HG02852 (cell line): ENCODE data around the gene CALML3.
"Not testable (repeated sequence)": the region's sequence is repeated elsewhere in the genome, so short reads cannot be mapped to it uniquely, and the experiment has no call there.

Source experiments
- ATAC-seq: cut with Tn5 transposase; IDR thresholded peaks from one replicate; pipeline ENCODE4 v1.9.1; 2021; ENCODE audit warnings: mild to moderate bottlenecking, moderate library complexity; ENCODE audit not compliant: unreplicated experiment

Gene CALML3

DNA sequence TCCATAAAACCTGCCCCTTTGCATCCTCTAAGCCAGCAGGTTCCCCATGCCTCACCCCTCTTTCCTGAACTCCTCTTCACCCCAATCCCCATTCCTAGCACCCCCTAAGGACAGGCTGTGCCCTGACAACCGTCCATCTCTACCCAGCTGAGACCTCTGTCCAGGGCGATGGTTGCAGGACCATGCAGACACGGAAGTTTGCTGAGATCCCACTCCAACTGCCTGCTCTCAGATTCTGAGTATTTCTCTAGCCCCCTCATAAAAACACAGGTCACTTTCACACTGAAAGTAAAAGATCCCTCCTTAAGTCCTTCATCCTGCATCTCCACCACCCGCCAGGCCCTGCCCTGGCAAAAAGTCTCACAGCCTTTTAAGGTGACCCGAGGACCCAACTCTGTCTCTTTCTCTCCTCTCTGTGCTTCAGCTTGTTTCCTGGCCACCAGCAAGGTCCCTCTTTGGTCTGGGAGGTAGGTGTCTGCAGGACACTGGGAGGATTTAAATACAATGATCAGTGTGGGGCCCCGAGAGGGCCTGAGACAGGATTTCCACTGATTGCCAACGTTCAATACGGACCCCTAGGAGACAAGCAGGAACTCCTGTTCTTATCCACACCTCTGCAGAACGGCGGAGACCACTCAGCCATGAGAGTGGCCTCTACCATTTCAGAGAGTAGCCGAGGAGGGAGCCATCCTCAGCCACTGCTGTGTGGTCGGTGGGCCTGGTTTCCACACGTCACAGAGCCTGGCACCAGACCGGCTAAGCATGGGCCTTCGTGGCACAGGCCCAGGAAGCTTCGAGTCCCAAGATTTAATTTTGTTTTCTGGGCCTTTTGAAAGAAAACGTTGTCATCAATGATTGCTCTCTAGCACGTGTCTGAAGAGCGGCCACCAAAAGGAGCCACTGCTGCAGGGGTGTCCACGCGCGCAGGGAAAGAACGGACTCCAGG, 27.9 kb downstream of the CALML3 start:
- no peak for ATAC-seq

DNA sequence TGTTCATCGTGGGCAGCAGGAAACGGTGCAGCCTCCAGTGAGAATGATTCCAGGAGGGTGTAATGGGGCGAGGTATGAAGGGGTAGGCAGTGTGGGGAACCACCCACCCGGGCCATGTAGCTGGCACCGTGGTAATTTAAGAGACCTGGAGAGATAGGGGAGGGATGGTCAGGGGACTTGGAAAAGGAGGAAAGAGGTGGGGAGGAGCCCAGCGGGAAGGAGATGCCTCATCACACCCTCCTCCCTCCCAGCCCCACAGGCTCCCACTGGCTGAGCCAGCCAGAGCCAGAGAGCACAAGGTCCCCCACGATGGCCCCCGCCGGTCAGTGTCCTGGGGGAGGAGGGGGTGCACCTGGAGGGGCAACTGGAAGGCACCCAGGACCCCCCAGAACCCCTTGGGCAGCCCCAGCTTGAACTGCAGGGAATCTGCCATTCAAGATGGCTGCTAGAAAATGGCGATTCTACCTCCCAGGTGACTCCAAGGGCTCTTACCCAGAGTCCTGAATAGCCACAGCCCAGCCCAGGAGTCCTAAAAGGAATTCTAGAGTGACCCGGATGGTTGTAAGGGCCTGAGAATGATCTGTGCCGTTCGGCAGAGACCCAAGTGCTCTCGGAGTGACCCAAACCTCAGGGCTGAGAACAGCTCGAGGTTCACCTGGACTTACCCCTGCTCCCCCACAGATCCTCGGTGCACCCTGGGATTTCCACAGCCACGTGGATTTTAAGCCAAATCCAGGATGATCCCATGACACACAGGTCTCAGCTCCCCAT, 28.8 kb downstream of the CALML3 start:
- no peak for ATAC-seq

DNA sequence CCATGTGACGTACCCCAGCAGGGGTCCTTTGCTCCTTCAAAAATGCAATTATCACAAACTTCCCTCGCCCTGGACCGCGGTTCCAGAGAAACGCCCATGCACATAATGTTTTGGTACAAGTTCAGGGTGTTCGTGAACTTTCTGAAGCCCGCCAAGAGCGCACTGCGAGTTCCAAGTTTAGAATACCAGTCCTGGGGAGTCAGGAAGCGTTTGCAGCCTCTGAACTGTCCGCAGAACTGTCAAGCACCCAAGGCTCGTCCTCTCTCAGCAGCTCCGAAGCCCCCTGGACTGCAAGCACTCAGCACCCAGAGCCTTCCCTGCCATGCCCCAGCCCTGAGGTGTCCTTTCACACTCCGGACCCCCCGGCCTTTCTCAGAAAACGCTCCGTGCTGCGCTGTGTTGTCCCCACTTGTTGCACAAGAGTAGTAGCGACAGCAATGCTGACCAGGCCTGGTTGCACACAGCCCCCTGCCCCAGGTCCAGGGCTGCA, 30.3 kb downstream of the CALML3 start:
- ATAC-seq, result no peak

DNA sequence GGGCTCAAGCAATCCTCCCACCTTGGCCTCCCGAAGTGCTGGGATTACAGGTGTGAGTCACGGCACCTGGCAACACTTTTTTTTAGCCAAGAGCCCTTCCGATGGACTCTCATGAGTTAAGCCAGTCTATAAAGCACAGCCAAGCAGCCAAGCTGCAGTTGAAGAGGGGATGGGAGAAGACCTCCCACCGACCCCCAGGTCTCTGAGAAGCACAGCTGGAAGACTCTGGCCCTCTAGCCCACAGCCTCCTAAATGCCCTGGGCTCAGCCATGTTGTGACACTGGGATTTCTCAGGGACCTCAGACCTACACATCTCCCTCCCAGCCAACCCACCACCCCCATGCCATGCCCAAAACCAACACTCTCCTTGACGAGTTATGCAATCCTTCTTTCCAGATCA, 31.1 kb downstream of the CALML3 start:
- no peak for ATAC-seq

DNA sequence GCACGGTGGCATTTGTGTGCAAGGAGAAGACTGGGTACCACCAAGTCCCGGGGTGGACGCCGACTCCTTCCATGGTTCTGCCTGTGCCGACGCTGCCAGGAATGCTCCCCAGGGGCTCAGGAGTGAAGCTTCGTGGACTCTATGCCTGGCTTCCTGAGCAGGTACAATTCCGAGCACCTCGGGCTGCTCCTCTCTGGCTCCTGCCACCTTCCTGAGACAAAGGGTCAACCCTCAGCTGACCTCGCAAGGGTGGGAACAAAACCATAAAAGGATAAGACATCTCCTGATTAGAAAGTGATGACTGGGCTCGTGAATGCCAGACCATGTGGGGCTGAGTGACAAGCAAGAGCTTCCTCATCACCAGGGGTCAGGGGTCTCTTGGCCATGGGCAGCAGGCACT, 31.8 kb downstream of the CALML3 start:
- no peak for ATAC-seq

DNA sequence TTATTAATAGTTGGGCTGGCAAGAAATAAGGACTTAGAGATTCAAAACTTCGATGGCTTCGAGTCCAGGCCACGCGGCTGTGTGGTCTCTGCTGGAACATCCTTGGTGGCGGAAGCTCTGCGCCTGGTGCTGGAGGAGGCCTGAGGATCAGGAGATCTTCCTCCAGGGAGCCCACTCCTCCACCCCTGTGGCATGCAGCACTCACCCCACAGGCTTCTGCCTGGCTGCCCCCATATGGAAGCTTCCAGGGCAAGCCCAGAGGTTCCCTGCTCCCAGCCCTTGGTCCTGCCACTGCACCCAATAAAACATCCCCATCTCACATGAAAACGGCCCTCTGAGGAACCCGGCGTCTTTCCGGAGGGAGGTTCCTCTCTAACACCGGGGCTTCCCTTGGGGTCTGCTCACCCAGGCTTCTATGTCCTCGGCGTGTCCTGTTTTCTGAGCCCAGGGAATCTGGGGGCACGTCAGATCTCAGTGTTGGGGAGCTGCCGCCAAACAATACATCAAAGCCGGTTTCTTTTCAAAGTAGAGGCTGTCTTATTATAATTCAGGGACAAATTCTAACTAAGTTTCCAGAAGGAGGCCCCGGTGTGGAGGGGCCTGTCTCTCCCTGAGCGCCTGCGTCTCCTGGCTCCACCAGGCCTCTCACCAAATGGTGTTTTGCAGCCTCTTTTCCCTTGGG, 32.4 kb downstream of the CALML3 start:
- ATAC-seq, result no peak

DNA sequence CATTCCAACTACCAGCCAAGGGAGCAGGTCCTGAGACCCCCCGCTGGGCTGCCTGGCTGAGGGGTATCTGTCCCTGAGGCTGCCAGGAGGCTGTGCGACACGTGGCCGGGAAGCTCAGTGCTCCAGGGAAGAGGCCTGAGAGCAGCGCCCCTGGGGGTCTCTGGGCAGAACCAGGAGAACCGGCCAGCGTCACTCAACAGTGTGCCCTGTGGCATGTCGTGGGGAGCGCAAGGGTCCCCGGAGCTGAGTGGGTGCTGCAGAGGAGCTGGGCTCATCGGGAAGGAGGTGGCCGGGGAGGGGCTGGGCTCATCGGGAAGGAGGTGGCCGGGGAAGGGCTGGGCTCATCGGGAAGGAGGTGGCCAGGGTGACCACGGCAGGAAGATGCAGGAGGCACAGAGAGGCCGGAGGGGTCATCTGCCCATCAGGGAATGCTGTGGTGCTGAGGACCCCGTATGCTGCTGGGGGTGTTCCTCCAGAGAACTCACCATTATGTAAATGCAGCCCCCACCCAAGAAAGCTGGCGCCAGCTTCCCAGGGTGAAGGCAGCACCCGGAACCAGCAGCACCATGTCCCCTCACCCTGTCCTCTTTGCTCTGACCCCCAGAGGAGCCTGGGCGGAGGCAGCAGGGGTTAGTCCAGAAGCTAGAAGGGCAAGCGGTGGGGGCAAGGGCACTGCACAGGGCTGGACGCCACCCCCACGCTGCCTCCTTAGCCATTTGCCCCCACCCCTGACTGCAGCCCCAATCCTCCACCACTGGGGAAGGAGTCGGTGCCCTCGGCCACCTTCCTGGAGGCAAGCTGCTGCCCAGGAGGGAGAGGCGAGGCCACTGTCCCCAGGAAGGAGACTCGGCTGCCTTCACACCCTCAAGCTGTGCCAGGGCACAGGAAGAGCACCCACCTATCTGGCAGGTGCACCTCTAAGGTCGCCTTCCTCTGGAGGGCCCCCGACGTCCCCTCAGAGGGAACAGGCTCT, 33.3 kb downstream of the CALML3 start:
- ATAC-seq, result no peak

DNA sequence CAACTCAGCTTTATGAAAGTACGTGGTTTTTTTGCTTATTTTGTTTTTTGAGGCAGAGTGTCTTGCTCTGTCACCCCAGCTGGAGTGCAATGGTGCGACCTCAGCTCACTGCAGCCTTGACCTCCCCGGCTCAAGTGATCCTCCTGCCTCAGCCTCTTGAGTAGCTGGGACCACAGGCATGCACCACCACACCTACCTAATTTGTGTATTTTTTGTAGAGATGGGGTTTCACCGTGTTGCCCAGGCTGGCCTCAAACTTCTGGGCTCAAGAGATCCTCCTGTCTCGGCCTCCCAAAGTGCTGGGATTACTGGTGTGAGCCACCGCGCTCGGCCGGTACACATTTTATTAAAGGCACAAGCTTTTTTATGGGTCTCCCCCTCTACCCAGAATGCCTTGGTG, 34.3 kb downstream of the CALML3 start:
- not testable (repeated sequence) for ATAC-seq

DNA sequence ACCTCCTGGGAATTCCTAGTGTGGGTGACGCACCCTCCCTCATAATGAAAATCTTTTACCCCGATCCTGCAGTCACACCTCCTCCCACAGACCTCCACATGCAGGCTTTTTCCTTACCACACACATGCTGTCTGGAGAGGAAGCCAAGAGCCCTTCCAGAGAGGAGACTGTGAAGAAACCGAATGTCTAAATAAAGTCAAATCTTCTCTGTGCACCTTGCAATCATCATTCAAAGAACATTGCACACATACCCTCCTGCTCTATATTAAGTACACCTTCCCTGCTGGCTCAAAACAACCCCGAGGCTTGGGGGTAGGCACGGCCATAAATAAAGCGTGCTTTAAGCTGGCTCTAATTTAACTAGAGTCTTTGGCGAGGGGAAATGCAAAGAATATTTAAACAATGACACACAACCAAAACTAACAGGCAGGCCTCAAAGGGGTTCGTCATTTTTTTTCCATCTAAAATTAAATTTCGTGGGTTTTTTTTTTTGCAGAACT, 34.9 kb downstream of the CALML3 start:
- ATAC-seq, result no peak

DNA sequence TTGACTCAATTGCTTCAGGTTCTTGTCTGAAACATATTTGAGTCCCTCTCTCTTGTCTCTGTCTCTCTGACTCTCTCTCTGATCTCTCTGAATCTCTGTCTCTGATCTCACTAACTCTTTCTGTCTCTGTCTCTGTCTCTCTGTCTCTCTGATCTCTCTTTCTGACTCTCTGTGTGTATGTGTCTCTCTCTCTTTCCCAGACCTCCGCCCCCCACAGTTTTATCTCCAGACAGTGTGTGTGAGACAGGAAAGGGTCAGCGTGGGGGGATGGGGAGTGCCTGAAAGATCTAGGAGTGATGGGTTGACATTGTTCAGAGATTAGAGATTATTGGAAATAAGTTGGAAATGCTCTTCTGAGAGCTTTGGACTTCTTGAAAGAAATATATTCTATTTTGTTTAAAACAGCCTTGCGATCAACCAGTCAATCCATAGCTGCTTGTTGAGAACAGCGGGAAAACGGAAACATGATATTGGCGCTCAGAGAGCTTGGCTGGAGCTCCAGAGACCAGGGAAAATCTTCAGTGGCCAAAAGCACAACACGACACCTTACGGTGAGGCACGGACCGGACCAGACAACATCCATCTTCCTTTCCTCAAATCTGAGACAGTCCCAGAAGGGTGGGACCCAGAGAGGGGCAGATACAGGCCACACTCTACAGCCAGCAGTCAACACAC, 35.5 kb downstream of the CALML3 start:
- no peak for ATAC-seq

DNA sequence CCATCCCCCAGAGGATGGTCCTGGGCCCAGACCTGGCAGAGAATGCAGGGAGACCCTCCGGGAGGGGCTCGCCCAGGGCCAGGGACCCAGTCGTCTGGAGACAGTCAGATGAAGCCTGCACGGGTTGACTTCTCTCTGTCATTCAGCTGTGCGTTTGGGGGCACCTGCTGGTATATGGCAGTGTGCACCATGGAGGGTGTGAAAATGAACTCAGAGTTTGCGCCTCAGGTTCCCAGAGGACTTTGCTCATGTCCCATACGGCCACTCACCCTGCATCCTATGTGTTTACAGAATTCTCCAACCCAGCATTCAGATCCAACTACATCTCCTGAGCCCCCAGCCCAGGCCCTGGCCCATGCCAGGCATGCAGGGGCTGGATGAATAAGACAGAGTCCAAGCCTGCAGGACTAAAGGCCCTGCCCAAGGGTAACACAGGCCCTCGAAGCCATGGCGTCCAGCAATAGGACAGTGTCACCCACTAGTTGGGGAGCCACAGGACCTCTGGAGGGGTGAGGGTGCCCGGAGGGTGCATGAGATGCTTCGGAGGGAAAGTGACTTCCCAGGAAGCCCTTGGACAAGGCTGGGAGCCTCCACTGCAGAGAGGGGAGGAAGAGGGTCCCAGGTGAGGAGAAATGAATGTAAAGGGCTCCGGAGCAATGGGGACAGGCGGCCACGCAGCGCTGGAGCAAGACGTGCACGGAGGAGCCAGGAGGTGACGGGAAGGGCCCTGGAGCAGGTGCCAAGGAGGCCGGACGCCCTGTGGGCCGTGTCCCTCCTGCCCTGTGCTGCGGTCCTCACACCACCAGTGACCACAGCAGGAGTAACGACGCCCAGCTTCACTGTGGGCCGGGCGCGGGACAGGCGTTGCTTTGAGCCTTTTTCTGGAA, 36.3 kb downstream of the CALML3 start:
- no peak for ATAC-seq

DNA sequence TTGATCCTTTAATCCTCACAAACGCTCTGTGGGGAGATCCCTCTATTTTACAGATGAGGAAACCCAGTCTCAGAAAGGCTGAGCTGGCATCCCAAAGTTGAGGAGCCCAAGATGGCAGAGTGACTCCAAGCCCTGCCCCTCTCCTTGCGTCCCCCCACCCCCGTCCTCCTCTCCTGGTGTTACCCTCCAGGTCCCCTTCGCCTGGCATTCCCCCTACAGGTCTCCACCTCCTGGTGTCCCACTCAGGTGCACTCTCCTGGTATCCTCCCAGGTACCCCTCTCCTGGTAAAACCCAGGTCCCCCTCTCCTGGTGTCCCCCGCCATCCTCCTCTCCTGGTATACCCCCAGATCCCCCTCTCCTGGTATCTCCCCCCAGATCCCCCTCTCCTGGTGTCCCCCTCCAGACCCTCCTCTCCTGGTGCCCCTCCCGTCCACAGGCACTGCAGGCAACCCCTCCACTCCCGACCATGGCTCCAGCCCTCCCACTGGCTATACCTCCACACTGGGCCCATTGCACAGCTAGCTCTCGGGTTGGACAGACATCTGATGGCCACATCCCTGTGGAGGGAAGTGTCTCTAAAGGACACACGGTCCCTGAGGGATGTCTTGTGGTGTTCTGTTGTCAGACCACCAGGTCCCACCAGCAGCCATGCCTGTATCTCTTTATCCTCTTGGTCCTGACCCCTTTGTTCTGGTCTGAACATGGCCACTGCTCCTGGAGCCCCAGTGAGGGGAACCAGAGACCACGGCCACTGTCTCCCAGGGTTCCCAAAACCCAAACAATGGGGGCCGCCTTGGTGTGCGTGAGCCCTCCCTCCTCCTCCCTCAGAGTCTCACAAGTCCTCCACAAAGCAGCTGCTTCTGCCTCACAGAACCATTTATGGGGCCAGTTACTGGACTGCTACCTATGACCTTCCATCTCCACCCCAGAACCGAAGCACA, 37.2 kb downstream of the CALML3 start:
- no peak for ATAC-seq

DNA sequence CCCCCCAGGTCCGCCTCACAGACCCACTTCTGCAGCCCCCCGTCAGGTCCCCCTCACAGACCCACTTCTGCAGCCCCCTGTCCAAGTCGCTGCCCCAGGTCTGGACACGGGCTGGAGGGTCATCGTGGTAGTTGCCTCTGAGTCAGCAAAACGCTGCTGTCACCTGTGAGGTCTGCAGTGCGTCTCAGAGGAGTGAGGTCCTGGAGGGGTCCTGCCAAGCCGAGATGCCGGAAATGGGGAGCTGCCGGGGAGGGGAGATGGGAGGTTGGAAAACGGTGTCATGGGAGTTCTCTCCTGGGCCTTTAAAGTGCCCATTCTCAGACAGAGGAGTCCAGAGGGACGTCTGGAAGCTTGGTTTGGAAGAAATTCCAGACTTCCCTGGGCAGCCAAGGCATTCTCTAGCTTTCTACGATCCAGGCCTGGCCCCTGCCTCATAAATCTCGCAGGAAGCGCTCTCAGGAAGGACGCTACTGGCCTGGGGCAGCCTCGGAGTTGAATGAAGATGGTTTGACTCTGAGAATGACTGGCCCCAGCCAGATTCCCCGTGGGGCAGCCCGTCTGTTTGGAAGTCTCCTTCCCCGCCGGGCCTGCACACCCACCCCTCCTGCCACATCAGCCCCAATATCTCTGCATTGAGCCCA, 38.7 kb downstream of the CALML3 start:
- no peak for ATAC-seq

DNA sequence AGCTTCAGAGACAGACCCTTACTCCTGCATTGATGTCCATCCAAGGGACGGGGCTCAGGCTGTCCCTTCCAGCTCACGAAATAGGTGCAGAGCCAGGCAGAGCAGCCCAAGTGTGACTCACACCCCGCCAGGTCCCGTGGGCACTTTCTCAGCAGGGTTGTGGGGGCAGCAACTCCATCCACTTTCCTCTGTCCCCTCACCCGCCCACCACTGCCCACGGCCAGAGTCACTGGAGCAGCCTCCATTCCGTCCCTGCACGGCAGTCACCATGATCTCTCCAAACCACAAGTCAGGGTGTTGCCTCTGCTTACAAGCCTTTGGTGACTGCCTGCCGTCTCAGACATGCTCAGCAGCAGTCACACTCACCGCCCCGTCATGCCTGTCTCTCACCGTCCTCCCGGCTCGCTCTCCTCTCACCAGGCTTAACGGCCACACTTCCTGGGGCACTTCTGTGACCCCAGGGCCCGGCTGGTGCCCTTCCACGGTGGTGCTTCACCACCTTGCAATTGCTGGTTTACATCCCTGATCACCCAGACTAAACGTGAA, 39.3 kb downstream of the CALML3 start:
- ATAC-seq, result no peak

DNA sequence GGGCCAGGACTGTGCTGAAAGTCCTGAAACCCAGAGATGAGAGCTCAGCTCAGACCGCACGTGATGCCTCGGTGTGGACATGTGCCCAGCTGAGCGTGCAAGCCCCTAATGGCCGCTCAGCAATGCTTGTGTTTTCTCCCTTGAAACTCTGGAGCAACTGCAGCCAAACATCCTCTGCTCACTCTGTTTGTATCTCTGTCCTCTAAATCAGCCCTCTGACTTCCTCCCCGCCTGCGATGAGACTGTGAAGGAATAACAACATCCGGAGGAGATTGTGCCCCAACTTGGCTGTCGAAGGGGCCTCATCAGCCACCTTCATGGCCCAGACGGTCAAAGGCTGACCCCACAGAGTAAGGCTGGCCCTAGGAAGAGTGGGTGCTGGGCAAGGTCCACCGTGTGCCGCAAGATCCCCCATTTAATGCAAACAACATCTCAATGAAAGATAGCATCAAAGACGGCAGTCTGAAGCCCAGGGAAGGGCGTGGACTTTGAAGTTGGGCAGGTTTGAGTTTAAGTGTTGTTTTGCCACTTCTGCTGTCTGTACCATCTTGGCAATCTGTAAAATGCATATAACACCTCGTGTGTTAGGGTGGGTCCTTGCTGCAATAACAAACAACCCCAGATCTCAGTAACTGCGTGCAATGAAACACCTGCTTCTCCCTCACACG, 39.9 kb downstream of the CALML3 start:
- ATAC-seq, result no peak

DNA sequence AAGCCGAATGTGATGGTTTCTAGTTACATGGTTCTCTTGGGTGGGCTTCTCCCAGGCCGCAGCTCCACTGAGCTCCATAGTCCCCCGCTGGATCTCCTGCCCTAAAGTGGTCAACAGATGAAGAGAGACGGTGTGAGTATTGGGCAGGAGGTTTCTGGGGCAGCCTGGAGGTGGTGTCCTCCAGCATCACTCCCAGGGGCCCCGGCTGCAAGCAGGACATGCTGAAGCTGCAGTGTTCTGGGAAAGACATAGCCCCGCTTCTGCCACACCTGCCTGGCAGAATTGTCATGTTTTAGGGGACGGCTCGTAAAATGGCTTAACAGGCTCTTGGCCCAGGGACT, 40.4 kb downstream of the CALML3 start:
- no peak for ATAC-seq
